ENCODE results near the gene PPP6C. TPM values are rescaled to one million over a fixed set of nuclear protein-coding genes. Genes with fewer than 3 reads are reported as not detected.

PPP6C gene
- total RNA-seq, 4 donors from 2014 or later = 19.0 to 43.7 (median 21.2) TPM

DNA sequence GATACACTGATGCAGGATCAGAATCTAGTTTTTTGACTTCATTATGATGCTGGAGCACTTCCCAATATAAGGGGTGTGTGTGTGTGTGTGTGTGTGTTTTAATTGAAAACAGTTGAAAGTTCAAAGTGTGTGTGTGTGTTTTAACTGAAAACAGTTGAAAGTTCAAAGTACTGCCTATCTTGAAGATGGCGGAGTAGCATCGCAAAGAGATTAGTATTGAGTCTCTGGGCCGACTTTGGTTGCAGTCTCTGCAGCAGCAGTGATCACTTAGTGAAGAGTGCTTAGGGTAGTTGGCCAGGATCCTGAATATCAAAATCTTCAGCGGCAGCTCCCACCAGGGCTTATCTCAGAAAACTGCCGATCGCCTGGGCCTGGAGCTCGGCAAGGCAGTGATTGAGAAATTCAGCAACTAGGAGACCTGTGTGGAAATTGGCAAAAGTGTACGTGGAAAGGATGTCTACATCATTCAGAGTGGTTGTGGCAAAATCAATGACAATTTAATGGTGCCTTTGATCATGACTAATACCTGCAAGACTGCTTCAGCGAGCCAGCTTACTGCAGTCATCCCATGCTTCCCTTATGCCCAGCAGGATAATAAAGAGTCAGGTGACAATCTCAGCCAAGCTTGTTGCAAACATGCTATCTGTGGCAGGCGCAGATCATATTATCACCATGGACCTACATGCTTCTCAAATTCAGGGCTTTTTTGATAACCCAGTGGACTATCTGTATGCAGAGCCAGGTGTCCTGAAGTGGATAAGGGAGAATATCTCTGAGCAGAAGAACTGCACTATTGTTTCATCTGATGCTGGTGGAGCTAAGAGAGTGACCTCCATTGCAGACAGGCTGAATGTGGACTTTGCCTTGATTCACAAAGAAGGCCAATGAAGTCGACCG lies 39.0 kb downstream of the PPP6C start:
- TF ChIP-seq POLR2A (IDR thresholded peaks at IDR 0.05) = no peak
- TF ChIP-seq, protein P1, sequence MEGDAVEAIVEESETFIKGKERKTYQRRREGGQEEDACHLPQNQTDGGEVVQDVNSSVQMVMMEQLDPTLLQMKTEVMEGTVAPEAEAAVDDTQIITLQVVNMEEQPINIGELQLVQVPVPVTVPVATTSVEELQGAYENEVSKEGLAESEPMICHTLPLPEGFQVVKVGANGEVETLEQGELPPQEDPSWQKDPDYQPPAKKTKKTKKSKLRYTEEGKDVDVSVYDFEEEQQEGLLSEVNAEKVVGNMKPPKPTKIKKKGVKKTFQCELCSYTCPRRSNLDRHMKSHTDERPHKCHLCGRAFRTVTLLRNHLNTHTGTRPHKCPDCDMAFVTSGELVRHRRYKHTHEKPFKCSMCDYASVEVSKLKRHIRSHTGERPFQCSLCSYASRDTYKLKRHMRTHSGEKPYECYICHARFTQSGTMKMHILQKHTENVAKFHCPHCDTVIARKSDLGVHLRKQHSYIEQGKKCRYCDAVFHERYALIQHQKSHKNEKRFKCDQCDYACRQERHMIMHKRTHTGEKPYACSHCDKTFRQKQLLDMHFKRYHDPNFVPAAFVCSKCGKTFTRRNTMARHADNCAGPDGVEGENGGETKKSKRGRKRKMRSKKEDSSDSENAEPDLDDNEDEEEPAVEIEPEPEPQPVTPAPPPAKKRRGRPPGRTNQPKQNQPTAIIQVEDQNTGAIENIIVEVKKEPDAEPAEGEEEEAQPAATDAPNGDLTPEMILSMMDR (IDR thresholded peaks at IDR 0.05) = no peak
- no peak overlapping the region for H3K27ac ChIP-seq
- H3K27me3 ChIP-seq = no peaks in the 10 kb centered on the region
- H3K4me3 ChIP-seq = no peak overlapping the region
- DNase-seq = no peak
- intact Hi-C loops (cut with DNase I; ENCODE audit: low total_unique reads) = no loop called here
- no peaks in the 10 kb centered on the region for H3K36me3 ChIP-seq
- H3K4me1 ChIP-seq = no peaks in the 10 kb centered on the region
- H3K9me3 ChIP-seq = no peaks in the 10 kb centered on the region

DNA sequence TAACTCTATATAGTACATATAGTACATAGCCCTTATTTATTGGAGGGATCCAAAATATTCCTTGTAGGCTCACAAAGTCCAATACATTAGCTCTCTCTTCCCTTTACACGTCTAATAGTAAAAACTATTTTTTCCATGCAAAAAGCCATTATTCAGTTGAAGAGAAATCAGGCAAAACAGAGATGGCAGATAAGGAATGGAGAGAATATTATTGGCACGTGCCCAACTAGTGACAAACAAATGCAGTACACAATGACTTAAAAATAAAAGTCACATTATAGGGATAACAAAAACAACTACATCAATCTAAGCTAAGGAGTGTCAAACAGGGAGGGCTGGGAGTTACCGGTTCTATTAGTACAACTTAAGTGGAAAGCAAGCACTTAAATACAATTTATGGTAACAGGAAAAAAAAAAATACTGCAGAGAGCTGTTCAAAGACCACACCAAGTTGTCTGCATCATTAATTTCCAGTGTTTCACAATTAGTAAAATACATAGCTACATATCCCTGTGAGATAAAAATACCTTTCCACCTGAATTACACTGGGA lies 42.1 kb downstream of the PPP6C start:
- intact Hi-C loops (cut with DNase I; ENCODE audit: low total_unique reads) = no loop called here
- Histone ChIP-seq H3K4me1 (no peaks in the 10 kb centered on the region), H3K9me3 (no peaks in the 10 kb centered on the region), H3K4me3 (no peak overlapping the region), H3K36me3 (no peaks in the 10 kb centered on the region), H3K27me3 (no peaks in the 10 kb centered on the region), H3K27ac (no peak overlapping the region)
- no peak for DNase-seq
- TF ChIP-seq, protein P1 (IDR thresholded peaks at IDR 0.05) = no peak
- TF ChIP-seq POLR2A (IDR thresholded peaks at IDR 0.05) = no peak

DNA sequence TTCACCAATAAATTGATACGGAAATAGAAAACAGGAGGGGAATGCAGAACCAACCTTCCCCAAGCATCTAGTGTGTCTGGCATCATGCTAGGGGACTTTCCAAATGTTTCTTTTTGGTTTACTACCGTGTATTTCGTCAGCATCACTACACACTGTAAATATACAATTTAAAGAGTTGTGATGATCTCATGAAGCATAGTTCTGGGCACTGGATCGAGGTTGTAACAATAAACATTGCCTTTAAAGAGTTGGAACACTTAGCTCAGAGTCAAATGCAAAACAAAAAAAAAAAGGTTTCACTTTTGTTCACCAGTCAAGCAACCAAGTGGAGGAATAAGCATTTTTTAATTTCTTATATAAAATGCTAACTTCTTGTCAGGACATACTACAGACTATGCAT lies 43.4 kb downstream of the PPP6C start:
- H3K36me3 ChIP-seq = no peaks in the 10 kb centered on the region
- no peaks in the 10 kb centered on the region for H3K4me1 ChIP-seq
- H3K4me3 ChIP-seq = no peak overlapping the region
- no peak for DNase-seq
- H3K27ac ChIP-seq = no peak overlapping the region
- no peaks in the 10 kb centered on the region for H3K27me3 ChIP-seq
- no peak for TF ChIP-seq POLR2A (IDR thresholded peaks at IDR 0.05)
- TF ChIP-seq, protein P1 (IDR thresholded peaks at IDR 0.05) = no peak
- intact Hi-C loops (cut with DNase I; ENCODE audit: low total_unique reads) = no loop called here
- no peaks in the 10 kb centered on the region for H3K9me3 ChIP-seq

DNA sequence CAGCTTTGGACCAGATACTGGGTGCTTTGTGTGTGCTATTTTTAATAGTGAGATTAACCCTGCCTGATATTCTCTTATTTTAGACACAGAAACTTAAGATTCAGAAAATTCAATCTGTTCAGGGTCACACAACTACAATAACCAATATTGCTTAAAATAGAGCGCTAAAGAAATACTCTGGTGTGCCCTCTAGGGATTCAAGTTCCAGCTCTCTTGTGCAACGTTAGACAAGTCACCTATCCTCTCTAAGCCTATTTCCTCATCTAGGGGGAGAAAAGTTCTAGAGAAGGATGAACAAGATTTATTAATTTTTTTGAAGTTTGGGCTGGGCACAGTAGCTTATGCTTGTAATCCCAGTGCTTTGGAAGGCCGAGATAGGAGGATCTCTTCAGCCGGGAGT lies 44.2 kb downstream of the PPP6C start:
- no peaks in the 10 kb centered on the region for H3K27me3 ChIP-seq

More for the DNA sequence above, 44.2 kb downstream of the PPP6C start:
- Histone ChIP-seq H3K27ac (no peak overlapping the region), H3K4me1 (no peaks in the 10 kb centered on the region), H3K36me3 (no peaks in the 10 kb centered on the region), H3K4me3 (no peak overlapping the region), H3K9me3 (no peaks in the 10 kb centered on the region)
- intact Hi-C loops (cut with DNase I; ENCODE audit: low total_unique reads) = no loop called here
- DNase-seq = no peak
- TF ChIP-seq, protein P1 (IDR thresholded peaks at IDR 0.05) = no peak
- TF ChIP-seq POLR2A (IDR thresholded peaks at IDR 0.05) = no peak
